ENCODE data around the gene ANKRD13D.

ANKRD13D gene

GRCh38 chr11:67261946-67262681 is 27.0 kb upstream of the ANKRD13D start:
- no peak for DNase-seq (ENCODE audit: low read depth, low spot score)

DNA sequence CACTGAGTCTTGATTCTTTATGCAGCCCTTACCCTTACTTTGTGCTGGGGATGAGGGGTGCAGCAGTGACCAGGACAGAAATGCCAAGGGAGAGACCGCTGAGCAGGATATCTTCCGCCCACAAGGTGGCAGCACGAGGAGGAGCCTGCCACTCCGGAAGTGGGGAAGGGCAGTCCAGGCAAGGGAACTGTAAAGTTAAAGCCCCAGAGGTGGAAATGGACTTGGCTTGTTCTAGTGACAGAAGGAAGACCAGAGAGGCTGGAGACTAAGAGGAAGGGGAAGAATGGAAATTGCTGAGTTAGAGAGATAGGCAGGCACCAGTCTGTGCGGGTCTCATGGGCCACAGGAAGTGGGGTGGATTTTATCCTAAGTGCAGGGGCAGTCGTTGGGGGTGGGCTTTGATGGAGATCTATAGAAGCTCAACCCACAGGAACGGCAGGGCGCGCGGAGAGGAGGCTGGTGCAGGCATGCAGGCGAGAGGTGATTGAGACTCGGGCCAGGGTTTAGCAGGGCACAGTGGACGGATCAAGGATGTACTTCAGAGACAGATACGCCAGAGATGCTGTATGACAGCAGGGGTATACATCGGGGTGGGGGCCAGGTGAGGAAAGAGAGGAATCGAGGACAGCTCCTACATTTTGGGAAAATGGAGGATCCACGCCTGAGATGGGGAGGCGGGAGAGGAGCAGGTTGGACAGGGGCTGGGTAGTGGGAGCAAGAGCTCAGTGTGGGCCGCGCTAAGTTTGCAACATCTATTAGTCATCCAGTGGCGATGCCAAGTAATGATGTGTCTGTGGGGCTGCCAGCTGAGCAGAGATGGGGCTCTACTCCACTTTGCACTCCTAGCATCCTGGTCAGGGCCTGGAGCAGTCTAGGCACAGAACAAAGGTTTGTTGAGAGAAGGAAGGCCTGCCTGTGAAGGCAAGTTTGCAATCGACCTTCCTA is 26.1 kb upstream of the ANKRD13D start:
- DNase-seq (ENCODE audit: low read depth, low spot score): no peak

GRCh38 chr11:67264260-67264659 is 24.8 kb upstream of the ANKRD13D start:
- no peak for DNase-seq (ENCODE audit: low read depth, low spot score)

- no peak for DNase-seq (ENCODE audit: low read depth, low spot score)
These were observed 24.0 kb upstream of the ANKRD13D start for GRCh38 chr11:67264877-67265632.

DNA sequence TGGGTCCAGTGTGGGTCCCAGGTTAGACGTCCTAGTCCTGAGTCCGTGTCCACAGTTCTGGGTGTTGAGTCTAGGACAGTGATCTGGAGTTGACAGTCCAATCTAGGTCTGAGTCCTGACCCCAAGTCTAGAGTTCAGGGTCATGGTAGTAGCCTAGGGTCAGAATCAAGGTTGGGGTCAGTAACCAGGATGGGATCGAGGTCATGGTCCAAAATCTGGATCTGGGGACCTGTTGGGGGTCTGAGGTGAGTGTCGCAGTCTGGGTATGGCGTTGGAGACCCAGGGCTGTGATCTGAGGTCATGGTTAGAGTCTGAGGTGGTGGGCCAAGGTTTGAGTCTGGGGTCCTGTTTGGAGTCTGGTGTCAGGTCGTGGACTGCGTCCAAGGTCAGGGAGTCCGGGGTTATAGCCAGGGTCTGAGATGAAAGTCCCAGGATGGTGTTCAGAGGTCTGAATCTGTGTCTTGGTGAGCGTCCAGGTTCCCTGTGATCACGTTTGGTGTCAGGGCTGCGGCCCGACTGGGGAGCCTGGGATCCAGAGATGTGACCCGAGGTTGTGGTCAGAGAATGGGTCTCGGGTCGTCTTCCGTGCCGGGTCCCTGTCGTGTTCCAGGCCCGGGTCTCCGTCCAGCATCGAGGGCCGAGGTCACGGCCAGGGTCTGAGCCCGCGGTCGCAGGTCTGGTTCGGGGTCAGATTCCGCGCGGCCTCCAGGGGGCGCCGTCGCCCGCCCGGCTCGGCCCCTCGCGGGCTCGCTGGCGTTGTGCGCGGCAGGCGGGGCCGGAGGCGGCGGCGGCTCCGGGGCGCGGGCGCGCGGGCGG is 23.3 kb upstream of the ANKRD13D start:
- no peak for DNase-seq (ENCODE audit: low read depth, low spot score)

DNA sequence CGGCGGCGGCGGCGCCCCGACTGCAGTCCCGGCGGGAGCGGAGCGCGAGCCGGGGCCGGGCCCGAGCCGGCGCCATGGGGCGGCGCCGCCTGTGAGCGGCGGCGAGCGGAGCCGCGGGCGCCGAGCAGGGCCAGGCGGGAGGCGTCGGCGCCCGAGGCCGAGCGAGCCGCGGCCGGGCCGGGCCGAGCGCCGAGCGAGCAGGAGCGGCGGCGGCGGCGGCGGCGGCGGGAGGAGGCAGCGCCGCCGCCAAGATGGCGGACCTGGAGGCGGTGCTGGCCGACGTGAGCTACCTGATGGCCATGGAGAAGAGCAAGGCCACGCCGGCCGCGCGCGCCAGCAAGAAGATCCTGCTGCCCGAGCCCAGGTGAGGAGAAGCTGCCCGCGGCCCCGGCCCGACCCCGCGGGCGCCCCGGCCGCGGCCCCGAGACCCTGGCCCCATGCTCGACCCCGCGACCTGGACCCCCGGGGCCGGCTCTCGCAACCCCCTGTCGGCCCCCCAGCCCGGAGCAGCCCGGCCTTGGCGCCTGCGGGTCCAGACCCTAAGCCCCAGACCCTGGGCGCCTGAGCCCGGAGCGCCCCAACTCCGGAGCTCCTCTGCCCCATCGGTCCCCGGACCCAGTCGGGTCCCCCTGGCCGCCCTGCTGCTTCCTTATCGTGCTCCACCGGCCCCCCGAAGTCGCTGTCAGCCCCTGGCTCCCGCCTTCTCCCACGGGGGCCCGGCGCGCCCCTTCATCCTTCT is 22.5 kb upstream of the ANKRD13D start, which contains the start of gene GRK2:
TSS of gene GRK2 (plus strand) at position 25 of the 739 bp plus-strand sequence. CDS start at position 252, 227 bp downstream.
- DNase-seq (ENCODE audit: low read depth, low spot score): no peak

GRCh38 chr11:67267188-67268080 is 21.7 kb upstream of the ANKRD13D start:
- no peak for DNase-seq (ENCODE audit: low read depth, low spot score)

- no peak for DNase-seq (ENCODE audit: low read depth, low spot score)
These were observed 20.8 kb upstream of the ANKRD13D start for GRCh38 chr11:67268081-67268961.

DNA sequence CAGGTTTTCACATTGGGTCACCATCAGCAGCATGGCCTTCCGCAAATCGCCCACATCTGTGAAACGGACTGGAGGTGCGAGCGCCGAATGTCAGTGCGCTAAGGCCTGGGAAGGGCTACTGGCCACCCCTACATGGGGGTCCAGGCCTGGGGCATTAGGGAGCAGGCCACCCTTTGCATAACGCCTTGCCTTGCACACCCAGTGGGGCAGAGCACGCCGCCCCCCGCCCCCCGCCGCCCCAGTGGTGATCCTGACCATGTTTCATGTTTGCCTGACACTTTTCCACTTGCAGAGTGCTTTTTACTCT is 20.2 kb upstream of the ANKRD13D start:
- DNase-seq (ENCODE audit: low read depth, low spot score): no peak

GRCh38 chr11:67269401-67270255 is 19.5 kb upstream of the ANKRD13D start:
- DNase-seq (ENCODE audit: low read depth, low spot score): no peak

- no peak for DNase-seq (ENCODE audit: low read depth, low spot score)
These were observed 18.6 kb upstream of the ANKRD13D start for GRCh38 chr11:67270256-67271204.

DNA sequence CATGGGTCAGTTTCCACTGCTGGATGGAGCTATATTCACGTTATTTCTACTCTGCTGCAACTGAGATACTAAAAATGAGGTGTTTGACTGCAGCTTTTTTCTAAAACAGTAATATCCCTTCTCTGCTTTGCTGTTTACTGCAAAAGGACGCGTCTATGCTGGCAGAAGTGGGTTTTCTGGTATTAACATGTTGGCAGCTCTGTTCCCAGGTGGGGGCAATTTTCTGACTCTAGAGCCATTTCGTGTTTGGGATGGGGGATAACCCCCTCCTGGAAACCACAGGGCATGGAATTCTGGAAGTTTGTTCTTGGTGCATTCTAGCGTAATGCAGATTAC is 17.9 kb upstream of the ANKRD13D start:
- DNase-seq (ENCODE audit: low read depth, low spot score): no peak

DNA sequence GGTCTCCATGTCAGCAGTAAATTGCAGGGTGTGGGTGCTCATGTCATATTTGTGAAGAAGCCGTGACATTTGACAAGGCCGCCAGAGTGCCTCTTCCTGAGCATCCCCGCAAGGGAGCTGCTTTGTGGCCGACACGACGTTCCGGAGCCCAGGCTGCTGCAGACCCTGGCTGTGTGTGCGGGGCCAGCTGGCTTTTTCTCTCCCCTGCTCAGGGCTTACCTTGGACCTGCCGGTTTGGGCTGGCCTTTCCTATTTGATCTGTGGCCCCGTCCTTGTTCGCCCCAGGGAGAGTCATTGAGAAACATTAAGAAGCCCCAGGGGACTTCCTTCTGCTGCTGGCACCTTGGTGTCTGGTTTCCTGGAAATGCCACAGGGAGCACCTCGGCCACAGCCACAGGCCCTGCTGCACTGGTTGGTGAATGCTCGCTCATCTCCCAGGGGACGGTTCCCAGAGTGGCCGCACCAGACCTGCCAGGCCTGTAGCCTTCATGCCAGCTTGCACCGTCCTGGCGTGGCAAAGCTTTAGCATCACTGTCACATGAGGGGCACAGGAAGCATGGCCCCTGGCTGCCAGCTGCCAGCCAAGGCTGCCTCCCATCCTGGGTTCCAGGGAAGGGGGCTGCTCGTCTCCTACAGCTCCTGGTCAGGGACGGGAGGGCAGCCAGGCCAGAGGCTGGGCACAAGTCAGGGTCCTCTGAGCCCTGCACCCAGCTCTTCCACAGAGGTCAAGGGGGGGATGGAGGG is 17.4 kb upstream of the ANKRD13D start:
- no peak for DNase-seq (ENCODE audit: low read depth, low spot score)

DNA sequence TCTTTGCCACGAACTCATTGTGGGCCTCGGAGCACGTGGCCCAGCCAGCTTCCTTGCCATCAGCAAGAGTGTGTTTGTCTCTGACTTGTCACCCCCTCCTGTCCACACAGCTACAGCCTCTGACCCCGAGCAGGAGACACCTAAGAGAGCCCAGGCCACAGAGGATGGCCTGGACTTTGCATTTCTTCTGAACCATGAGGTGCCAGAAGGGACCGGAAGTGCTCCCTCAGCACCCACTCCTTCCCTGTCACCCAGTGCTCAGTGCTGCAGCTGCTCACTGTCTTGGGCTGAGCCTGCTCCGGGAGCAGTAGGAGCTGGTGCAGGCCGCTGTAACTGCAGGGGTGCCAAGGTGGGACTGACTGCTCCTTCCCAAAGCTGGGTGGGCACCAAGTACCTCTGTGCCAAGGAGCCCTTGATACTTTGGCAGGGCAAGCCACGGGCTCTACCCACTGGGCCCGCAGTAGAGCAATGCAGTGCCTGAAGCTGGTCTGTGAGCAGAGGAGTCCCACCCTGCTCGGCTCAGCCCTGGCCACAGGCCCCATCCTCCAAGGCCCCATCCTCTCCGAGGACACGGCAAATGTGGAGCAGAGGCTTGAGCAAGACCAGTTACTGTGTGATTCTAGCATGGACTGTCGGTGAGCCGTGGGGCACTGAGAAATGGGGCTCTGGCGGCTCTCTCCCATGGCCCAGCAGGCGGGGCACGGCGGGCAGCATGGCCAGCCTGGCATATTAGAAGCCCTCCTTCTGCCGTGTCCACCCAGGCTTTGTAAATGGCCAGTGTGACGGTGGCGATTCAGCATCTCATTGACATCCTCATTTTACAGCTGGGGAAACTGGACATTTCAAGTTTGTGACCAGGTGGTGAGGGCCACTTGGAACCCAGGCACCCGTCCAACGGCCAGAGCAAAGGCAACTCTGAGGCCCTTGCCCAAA is 16.5 kb upstream of the ANKRD13D start:
- no peak for DNase-seq (ENCODE audit: low read depth, low spot score)

All from smooth muscle cell of the brain vasculature (primary cell).